ENCODE measurements around the gene UPK3BL2.
"Not testable (repeated sequence)": the region's sequence is repeated elsewhere in the genome, so short reads cannot be mapped to it uniquely, and the experiment has no call there.

UPK3BL2 gene, protein sequence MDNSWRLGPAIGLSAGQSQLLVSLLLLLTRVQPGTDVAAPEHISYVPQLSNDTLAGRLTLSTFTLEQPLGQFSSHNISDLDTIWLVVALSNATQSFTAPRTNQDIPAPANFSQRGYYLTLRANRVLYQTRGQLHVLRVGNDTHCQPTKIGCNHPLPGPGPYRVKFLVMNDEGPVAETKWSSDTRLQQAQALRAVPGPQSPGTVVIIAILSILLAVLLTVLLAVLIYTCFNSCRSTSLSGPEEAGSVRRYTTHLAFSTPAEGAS

DNA sequence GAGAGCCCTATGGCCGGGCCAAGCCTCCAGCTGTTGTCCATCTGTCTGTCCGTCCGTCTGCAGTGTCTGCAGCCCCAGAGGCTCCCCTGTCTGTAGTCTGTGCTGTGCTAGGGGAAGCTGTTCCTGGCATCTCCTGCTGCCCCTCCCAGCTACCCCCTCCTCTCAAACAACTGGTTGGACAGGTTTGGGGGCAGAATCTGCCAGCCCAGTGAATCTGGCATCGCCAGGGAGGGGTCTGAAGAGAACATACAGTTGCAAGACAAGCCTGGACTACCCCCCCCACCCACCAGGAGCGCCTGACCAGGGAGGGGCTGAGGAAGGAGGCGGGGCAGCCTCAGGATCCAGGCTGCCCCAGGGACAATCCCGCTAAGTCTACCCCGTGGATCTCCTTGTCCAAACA is at the start of gene UPK3BL2:
UPK3BL2 (minus strand) TSS at position 101 of the 400 bp plus-strand sequence; CDS start at position 41, 60 bp downstream.
- DNase-seq: not testable (repeated sequence)

DNA sequence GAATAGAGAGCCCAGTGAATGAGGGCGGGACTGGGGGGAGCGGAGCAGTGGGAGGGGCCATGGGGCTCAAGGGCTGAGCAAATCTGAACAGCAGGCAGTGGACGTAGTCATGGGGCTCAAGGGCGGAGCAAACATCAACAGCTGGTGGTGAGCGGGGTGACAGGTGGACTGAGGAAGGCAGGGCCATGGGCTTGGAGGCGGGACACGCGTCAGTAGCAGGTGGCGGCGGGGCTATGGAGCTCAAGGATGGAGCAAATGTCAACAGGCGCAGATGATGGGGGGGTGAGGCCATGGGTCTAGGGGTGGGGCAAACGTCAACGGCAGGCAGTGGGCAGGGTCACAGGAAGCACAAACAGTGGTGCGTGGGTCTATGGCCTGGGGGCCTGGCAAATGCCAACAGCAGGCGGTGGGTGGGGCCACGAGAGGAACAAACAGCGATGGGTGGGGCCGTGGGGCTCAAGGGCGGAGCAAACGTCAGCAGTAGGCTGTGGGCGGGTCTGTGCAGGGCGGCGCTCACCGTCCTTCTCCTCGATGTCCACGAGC is 49.1 kb upstream of the UPK3BL2 start:
- peak; percentile 11 for DNase-seq

DNA sequence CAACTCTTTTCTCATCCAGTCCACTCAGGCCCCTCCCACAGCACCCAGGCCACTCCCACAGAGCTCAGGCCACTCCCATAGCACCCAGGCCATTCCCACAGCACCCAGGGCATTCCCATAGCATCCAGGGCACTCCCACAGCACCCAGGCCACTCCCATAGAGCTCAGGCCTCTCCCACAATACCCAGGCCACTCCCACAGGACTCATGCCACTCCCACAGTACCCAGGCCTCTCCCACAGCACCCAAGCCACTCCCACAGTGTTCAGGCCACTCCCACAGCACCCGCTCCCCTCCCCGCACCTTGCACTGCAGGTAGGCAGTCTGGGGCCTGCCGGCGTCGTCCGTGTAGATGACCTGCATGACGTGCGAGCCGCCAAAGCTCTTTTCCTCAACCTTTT is 46.4 kb upstream of the UPK3BL2 start:
- DNase-seq: not testable (repeated sequence)

DNA sequence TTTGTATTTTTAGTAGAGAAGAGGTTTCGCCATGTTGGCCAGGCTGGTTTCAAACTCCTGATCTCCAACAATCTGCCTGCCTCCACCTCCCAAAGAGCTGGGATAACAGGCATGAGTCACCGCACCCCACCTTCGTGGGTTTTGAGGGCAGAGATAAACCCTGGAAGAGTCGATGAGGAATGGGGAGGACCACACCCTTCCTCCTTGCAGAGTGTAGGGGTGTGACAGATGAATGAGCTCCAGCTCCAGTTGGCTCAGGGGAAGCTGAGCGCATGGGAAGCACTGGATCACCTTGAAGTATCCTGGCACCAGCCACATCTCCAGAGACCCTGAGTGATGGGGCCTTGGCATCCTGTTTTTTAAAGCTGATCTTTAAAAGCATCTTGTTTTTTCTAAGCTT is 40.0 kb upstream of the UPK3BL2 start:
- not testable (repeated sequence) for DNase-seq

DNA sequence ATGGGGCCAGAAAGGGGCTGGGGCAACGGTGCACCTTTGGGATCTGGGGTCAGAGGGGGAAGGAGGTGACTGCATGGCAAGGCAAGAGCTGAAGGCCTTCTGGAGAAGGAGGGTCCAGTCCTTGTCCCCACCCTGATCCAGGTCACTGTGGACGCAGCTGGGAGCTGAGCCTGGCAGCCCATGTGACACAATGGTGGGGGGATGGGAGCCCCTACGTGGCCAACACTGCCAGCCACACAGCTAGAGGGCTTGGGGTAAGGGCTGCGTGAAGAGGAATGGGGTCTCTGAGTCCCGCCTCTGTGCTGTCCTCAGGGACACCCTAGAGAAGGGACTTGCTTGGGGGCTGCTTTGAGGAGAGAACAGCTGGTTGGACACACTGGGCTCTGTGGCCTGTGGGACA is 38.2 kb upstream of the UPK3BL2 start:
- not testable (repeated sequence) for DNase-seq

DNA sequence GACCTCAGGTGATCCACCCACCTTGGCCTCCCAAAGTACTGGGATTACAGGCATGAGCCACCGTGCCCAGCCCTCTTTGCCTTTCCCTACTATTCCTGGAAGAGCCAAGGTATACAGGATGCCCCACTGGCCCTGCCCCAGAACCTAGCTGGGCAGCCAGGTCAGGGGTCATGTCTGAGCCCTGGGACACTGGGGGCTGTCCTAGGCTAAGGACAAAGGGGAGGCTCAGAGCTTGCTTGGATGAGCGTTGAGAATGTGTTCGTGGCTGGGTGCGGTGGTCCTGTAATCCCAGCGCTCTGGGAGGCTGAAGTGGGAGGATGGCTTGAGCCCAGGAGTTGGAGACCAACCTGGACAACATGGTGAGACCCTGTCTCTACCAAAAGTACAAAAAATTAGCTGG is 35.0 kb upstream of the UPK3BL2 start:
- peak; percentile 7 for DNase-seq

DNA sequence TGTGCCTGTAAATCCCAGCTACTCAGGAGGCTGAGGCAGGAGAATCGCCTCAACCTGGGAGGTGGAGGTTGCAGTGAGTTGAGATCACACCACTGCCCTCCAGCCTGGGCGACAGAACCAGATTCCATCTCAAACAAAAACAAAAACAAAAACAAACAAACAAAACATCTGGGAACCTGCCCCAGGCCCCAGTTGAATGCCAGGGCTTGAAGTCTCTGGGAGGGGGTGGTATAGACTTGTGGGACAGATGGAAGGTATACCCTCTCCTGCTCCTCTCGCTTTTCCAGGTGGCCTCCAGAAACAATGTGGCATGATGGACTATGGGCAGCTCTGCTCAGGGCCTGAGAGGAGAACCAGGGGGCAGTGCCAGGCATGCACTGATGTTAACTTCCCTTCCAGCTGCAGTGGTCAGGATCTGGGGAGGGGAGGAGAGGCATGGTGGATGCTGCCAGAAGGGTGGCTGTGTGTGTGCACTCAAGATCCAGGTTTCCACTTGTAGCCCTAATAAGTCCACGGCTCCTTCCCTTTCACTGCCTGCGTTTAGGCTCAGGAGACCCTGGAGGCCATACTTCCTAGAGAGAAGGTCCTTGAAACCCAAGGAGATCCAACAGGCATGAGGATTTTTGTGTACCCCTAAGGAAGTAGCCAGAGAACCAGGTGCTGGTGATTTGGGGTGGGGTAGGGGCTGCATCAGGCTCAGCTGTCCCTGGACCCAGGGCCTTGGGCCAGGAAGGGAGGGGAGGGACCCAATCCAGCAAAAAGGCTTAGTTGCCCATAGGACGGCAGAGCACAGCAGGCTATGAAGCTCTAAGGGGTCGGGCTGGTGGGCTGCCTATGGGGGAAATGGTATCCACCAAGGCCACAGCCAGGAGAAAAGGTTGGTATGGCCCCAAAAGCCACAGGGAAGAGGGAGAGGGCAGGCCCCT is 34.1 kb upstream of the UPK3BL2 start:
- not testable (repeated sequence) for DNase-seq

DNA sequence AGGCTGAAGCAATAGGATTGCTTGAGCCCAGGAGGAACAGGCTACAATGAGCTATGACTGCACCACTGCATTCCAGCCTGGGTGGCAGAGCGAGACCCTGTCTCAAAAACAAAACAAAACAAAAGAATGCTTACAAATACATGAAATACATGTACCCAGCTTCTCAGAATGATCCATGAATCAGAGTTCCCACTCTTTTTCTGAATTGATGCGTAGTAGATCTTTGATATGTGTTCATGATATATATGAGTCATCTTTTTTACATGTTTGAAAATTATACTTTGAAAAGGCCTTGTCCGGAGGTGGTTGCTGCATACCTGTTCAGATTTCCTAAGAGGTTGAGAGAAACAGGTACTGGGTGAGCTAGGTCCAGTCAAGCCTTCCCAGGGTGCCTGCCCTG is 32.9 kb upstream of the UPK3BL2 start:
- DNase-seq: not testable (repeated sequence)

DNA sequence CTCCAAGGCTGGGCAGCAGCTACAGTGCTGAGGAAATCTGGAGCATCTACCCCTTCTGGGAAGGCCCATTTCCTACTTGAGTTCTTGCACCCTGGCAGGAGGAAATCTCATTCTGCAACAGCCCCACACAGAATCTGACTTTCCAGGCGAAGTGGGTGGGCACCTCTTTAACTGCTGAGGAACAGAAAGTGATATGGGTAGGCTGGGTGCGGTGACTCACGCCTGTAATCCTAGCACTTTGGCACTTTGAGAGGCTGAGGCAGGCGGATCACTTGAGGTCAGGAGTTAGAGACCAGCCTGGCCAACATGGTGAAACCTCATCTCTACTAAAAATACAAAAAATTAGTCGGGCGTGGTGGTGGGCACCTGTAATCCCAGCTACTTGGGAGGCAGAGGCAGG is 31.1 kb upstream of the UPK3BL2 start:
- DNase-seq: not testable (repeated sequence)

DNA sequence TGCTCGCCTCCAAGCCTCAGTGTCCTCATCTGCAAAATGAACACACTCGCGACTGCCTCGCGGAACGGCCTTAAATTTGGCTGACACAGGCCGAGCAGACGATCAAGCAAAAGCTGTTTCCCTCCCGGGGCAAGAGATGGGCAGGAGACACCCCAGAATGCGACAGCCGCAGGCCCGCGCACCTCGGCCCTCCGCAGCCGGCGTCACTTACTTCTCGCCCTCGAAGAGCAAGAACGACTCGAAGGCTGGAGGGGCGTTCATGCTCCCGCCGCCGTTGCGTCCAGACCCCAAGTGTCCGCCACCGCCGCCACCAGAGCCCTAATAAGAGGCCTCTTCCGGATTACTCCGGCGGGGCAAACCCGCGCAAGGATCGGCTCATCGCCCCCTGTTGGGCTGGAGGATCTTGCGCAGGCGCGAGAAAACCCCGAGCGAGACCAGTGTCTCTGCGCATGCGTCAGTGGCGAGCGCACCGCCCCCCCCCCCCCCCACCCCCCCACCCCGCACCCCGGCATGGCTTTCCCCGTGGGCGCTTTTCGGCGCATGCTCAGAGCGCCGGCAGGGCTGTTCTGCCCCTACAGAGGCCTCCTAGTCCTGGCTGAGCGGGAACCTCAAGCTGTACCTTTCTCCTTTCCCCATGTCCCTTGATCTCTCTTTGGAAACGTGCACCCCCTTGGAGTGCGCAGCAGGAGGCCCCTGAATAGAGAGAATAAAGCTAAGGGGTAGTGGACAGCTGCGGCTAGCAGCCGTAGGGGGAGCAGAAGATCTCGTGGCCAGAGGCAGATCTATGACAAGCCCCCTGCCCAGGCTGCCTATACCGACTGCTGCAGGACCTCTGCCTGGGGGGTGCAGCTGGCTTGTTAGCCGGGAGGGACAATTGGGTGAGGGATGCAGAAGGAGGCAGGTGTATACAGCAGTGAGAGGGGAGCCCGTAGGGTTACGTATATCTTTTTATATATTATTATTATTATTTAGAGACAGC is 29.1 kb upstream of the UPK3BL2 start, which contains the start of gene POLR2J3:
POLR2J3 (minus strand) TSS at position 323 of the 979 bp plus-strand sequence; CDS start at position 261, 62 bp downstream.
- peak; percentile 100 for DNase-seq

DNA sequence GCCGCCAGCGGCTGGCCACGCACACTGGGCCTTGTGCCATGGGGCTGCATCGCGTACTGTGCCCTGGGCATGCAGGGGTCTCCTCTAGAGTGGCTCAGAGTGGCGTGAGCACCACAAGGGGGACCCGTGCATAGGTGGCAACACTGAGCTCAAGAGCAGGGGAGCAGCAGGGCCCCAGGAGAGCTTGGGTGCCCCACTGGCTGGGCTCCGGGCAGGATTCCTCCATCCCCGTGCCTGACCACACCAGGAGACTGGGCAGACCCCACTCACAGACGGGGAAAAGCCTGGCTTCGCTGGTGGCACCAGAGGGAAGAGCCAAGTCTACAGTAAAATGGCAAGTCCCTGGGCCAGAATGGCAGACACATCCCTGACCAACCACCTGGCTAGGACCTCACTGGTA is 25.1 kb upstream of the UPK3BL2 start:
- not testable (repeated sequence) for DNase-seq

DNA sequence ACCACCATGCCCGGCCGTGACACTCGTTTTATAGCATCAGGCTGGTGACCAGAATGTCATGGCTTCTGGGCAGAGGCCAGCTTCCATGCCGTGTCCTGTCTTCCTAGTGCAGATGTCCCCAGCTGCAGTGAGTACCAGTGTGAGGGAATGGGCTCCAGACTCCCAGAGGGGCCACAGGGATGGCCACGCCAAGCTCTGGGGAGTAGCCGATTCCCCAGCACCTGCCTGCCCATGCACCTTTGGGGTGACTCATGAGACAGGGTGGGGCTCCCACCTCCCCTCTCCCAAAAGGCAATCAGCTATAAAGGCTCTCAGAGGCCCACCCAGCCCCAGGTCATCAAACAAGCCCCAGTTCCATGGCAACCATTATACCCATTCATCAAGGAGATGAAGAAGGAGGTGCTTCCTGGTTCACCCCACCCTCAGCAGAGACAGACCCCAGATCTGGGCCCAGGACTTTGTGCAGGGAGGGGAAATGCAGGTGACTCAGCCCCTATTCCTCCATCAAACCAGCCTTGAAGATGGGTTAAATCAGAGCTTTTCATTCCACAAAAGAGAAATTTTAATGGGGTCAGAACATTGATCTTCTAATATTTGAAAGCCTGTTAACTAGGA is 7.4 kb upstream of the UPK3BL2 start, which contains the start of gene SPDYE2:
SPDYE2 (plus strand) TSS at position 419 of the 615 bp plus-strand sequence. CDS start 2,030 bp downstream, outside the sequence.
- DNase-seq: not testable (repeated sequence)

DNA sequence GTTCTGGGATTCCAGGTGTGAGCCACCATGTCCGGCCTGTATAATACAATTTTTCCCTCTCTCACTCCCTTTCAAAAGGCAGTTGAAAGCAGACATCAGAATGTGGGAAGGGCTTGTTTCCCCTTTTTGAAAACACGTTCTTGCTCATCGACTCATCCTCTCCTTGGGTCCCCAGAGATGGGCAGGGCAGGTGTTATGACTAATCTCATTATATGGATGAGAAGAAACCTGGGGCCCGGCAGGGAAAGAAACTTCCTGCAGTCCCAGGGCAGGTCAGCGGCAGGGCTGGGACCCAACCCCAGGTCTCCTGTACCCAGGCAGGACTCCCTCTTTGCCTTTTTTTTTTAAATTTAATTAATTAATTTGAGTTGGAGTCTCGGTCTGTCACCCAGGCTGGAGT is 2.9 kb upstream of the UPK3BL2 start:
- not testable (repeated sequence) for DNase-seq

DNA sequence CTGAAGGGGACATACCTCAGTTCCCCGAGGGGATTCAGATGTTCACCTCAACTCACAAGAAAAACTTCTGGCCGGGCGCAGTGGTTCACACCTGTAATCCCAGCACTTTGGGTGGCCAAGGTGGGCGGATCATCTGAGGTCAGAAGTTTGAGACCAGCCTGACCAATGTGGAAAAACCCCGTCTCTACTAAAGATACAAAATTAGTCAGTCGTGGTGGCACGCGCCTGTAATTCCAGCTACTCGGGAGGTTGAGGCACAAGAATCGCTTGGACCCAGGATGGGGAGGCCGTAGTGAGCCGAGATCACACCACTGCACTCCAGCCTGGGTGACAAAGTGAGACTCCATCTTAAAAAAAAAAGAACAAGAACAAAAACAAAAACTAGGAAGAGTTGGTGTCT is 1.8 kb upstream of the UPK3BL2 start:
- DNase-seq: not testable (repeated sequence)

DNA sequence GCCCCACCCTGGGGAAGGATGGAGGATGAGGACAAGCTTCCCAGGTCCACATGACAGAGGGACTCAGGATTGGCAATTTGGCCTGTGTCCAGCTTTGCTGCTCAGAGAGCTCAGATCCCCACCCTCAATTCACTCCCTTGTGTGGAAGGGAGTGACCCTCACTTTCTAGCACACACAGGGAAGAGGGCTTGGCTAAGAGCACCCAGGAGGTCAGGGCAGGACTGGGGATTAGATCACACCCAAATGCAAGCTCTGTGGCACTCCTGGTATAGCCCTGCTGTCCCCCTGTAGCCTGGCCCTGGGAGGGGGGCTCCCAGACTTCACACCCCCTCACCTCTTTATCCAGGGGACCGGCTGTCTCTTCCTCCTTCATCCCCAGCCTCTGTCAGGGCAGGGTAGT is 876 bp upstream of the UPK3BL2 start:
- not testable (repeated sequence) for DNase-seq

DNA sequence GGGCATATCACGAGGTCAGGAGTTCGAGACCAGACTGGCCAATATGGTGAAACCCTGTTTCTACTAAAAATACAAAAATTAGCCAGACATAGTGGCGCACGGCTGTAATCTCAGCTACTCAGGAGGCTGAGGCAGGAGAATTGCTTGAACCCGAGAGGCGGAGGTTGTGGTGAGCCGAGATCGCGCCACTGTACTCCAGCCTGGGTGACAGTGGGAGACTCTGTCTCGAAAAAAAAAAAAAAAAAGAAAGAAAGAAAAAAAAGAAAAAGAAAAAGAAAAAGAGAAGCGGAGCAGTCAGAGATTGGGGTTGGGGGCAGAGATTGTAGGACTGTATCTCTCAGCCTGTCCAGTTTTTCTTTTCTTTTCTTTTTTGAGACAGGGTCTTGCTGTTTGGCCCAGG is 725 bp downstream of the UPK3BL2 start:
- not testable (repeated sequence) for DNase-seq

DNA sequence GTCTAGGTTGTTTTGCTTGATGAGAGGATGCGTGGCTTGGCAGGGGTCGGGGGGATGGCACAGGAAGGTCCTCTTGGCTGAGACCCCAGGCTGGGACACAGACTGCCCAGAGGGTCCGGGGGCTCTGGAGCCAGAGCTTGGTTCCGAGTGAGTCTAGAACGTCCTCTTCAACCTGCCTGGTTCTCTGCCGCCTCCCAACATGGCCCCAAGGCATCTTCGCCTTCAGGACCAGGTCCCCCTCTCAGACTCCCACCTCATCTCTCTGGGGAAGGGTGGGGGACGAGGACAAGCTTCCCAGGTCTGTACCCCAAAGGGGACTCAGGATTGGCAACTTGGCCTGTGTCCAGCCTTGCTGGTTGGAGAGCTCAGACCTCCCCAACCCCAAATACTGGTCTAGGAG is 1.4 kb downstream of the UPK3BL2 start:
- not testable (repeated sequence) for DNase-seq

DNA sequence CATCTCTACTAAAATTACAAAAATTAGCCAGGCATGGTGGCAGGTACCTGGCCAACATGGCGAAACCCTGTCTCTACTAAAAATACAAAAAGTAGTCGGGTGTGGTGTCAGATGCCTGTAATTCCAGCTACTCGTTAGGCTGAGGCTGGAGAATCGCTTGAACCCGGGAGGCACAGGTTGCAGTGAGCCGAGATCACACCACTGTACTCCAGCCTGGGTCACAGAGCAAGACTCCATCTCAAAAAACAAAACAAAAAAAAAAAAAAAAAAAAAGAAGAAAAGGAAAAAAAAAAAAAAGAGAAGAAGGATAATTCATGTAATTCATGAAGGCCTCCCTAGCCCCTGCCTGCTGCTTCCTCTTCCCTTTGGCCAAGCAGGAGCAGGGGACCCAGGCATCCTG is 2.9 kb downstream of the UPK3BL2 start:
- DNase-seq: not testable (repeated sequence)

DNA sequence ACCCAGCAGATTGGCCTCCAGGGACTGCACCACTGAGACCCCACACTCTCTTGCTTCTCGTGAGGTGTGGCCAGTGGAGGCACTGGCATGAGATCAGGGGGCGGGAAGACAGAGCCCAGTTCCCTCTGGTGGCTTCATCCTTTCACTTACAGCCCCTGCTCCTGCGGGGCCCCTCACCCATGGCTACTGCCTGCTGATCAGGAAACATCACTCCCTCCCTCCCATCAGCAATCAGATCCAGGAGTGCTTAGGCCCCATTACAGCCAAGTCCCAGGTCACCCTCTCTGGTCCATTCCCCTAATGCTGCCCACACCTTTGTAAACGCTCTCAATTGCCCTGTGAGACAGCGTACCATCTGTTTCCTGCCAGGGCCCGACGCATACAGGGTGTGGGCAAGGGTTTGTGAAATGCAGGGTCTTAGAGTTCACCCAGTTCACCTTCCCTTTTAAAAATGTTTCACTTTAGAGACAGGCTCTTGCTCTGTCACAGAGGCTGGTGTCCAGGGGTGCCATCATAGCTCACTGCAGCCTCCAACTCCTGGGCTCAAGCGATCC is 8.4 kb downstream of the UPK3BL2 start:
- not testable (repeated sequence) for DNase-seq

DNA sequence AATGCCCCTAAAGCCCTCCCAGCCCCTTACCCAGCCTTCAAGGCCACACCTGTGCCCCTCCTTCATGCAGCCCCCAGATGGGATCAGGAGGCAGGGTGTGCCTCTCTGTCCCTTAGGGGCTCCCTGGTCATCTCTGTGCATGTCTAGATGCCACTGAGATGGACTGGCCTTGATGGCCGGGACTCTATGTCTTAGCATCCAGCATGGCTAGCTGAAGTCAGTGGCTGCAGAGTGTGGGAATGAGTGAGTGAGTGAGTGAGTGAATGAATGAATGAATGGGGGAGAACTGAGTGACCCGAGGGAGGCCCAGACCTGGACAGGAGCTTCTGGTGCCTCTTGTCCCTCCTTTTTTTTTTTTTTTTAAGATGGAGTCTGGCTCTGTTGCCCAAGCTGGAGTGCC is 11.4 kb downstream of the UPK3BL2 start:
- DNase-seq: not testable (repeated sequence)

DNA sequence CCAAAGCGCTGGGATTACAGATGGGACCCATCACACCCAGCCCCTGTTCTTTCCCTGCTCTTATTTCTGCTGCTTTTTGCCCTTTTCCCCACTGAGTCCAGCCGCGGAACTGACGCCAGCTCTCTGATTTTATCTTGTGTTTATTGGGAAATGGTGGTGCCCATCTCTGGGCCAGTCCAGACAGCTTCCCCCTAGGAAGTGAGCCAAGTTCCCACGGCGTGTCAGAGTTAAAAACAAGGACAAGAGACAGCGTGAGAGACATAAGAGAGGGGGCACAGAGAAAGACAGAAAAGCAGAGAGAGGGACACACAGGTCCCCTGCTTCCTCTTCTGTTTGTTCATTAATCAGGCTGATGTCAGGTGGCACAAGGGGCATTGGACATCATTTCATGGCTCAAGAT is 11.9 kb downstream of the UPK3BL2 start:
- not testable (repeated sequence) for DNase-seq

Measured in activated CD4-positive, alpha-beta T cell treated with anti-CD3 and anti-CD28 coated beads for 1 hour (primary cell).